Stimulated activated CD4-positive, alpha-beta T cell treated with anti-CD3 and anti-CD28 coated beads, Interleukin-2, amount 100 ng/mL, for 24 hours (primary cell): ENCODE data around the gene SIAE.
A peak's percentile ranks its signal among the peaks of the same experiment; 100 is the strongest.
"Not testable (repeated sequence)": the region's sequence is repeated elsewhere in the genome, so short reads cannot be mapped to it uniquely, and the experiment has no call there.

Source experiments
- DNase-seq, 2 donors: peaks; one replicate each; pipeline ENCODE4 v3.0.0-alpha.2; 2020

Gene SIAE

DNA sequence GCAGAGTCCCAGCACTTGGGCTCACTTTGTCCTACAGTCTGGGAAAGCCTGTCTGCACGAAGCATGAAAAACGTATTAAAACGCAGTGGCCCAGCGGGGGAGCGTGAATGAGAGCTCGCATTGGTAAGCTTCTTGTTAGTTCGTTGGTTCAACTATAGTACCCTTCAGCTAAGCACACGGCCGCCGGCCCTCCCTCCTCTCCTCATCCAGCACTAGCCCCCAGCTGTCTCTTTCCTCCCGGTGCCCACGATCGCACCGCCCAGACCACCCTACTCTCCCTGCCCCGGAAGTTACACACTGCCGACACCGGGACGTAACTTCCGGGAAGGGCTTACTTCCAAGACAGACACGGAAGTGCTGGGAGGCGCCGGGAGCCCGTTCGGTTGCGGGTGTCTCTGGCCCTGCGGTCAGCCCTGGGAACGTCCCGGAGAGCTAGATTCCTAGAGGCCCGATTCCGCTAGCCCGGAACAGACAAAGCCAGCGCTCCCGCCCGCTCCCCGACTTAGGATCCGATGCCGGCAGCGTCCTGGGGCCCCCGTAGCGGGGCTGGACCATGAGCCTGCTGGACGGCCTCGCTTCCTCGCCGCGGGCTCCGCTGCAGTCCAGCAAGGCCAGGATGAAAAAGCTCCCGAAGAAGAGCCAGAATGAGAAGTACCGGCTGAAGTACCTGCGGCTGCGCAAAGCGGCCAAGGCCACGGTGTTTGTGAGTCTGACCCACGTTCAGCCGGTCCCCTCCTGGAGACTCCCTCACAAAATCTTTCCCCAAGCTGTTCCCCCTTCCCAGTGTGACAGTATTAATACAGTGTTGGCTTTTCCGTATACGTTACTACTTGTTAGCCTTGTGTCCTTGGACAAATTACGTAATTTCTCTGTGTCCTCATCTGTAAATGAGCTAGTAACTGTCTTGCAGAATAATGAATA is 50.7 kb downstream of the SIAE start, which contains the start of gene TBRG1:
TSS of gene TBRG1 (plus strand) at position 334 of the 921 bp plus-strand sequence. CDS start at position 554, 220 bp downstream.
- peak; percentile 82 to 83 for DNase-seq

- DNase-seq = no peak
Observed at GRCh38 chr11:124618863-124619262, 54.7 kb downstream of the SIAE start.

DNA sequence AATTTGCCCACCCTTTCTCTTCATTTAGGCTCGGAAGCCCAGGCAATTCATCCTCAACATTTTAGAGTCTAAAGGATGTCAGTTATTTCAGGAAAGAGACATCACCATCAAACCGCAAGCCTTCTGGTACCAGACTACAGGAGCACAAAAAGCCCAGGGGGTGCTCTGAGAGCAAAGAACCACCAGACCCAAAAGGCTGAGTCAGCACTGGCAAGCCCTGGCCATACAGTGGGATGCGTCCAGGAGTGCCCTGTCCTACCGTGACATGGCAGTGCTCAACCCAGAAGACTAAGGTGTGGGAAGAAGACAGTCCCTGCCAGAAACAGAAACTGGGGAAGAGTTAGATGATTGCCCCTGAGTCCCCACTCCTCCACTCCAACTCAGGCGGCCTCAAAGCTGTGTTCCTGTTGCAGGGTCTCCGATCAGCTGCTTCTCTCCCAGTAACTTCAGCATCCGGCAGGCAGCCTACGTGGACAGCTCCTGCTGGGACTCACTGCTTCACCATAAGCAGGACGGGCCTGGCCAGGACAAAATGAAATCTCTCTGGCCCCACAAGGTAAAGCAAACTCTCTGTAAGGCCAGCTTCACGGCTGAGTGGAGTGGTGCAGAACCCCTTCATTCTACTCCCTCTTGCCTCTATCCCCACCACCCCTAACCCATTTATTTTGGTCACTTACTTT is 60.8 kb downstream of the SIAE start:
- no peak for DNase-seq

DNA sequence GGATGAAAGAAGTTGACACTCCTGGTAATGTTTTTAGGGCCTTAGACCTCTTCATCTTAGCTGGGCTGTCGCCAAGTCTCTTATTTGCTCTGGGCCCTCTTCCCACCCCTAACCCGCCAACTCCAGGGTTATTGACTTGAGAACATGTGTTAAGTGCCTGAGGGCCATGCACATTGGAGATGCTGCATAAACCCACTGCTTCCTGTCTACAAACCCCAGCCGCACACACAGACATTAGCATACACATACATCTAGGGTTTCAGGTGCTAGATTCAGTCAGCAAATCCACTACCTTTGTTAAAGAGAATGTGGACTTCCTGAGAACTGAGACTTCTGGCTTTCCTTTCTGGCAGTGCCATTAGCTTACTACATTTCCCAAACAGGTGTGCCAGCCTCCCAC is 61.5 kb downstream of the SIAE start:
- peak in 1 of 2 donors; percentile 9 for DNase-seq

GRCh38 chr11:124611064-124611463 is 62.5 kb downstream of the SIAE start, which contains the start of gene PANX3:
PANX3 (plus strand) TSS chr11:124611428; CDS start chr11:124611557, 129 bp downstream.
- DNase-seq = no peak

GRCh38 chr11:124610295-124610694 is 63.2 kb downstream of the SIAE start:
- no peak for DNase-seq

DNA sequence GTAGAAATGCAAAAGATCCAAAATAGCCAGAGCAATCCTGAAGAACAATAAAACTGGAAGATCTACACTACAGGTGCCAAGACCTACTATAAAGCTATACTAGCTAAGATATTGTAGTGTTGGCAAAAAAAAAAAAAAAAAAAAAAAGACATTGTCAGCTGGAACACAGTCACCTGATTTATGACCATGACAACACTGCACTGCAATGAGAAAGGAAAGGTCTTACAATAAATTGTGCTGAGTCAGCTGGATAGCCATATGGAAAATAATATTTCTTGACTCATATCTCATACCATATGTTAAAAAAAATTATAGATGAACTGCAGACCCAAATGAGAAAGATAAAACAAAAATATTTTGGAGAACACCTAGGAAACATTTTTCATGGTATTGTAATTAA is 65.4 kb downstream of the SIAE start:
- no peak for DNase-seq

DNA sequence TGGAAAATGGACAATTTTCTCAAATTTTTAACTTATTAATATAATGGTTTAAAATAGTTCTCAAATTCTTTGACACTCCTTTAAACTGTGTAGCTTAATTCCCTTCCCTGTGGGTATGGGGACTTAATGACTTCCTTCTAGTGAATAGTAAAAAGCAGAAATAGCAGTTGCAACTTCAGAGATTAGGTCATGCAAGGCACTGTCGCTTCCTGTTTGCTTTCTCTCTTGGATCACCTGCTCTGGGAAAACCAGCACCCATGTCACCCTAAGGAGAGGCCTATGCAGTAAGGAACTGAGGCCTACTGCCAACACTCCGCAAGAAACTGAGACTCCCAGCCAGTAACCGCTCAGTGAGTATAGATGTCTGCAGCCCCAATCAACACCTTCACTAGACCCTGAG is 67.8 kb downstream of the SIAE start:
- DNase-seq = no peak

- DNase-seq = not testable (repeated sequence)
Observed at GRCh38 chr11:124602723-124603122, 70.8 kb downstream of the SIAE start.

DNA sequence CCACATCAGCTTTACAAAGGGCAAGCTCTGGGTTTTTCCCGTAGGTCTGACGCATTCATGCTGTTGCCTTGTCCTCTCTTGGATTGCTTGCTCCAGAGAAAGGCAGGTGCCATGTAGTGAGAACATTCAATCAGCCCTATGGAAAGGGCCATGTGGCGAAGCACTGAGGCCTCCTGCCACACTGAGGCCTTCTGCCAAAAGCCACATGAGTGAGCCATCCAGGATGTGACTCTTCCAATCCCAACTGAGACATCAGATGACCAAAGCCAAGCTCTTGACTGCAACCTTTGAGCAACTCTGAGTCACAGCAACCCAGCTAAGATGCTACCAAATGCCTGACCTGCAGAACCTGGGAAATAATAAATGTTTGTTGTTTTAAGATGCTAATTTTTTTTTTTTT is 71.3 kb downstream of the SIAE start:
- DNase-seq = no peak

GRCh38 chr11:124600621-124601320 is 72.8 kb downstream of the SIAE start:
- DNase-seq = no peak

DNA sequence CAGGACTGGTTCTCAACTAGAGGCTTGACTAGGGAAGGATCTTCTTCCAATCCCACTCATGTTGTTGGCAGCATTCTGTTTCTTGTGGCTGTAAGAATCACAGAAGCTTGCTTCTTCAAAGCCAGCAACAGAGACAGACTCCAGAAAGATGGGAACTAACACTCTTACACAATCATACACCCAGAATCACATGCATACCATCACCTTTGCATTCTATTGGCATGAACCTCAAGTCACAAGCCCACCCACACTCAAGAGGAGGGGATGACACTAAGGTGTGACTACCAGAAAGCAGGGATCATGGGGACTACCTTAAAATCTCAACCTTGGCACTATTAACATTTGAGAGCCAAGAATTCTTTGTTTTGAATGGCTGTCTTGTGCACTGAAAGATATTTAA is 75.9 kb downstream of the SIAE start:
- DNase-seq = no peak

- DNase-seq = no peak
Observed at GRCh38 chr11:124595302-124595701, 78.2 kb downstream of the SIAE start.

GRCh38 chr11:124592627-124593026 is 80.9 kb downstream of the SIAE start:
- DNase-seq = no peak

- DNase-seq = no peak
Observed at GRCh38 chr11:124591430-124591829, 82.1 kb downstream of the SIAE start.

GRCh38 chr11:124586238-124586860 is 87.2 kb downstream of the SIAE start:
- DNase-seq = peak; percentile 55 to 64

DNA sequence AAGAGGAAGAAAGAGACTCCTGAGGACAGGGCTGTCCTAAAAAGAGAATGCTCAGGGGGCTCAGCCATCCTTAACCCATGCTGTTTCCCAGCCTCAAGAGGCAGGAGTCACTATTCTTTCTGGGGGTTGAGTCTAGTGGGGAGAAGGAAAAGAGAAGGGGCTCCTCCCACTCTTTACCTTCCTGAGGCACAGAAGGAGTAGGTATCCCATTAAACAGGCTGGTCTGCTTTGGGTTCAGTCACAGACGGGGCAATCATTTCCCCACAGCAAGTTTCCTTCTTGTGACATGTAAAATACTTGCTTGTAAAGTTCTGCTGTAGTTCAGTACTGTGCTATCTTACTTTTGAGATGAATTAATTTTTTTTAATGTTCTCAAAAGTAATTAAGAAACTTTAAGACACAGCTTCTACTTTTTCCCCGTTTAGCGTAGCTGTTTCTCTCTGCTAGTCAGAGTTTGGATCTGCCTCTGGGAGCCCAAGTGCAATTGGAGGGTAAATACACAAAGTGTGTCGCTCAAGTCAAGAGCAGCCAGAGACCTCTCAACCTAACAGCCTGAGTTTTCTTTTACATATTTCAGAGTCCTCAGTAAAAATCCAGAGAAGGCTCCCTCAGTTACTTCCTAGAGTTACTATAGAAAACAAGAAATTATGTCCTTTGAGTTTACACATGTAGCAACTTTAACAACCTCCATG is 88.7 kb downstream of the SIAE start:
- DNase-seq = no peak

GRCh38 chr11:124583781-124584180 is 89.8 kb downstream of the SIAE start:
- no peak for DNase-seq
